Brain microvascular endothelial cell (primary cell): ENCODE results near the gene ITPRIP.

ENCODE experiments used
- DNase-seq: peaks from one replicate; pipeline ENCODE4 v3.0.0-alpha.2; 2020
- H3K27ac ChIP-seq: fragments of 250-450 bp; sonication (Bioruptor Pico); 2 replicates; pipeline ENCODE4 v1.5.1; 2020; ENCODE audit warnings: mild to moderate bottlenecking, moderate library complexity
- H3K27me3 ChIP-seq: fragments of 250-450 bp; sonication (Bioruptor Pico); replicated peaks from 2 replicates; pipeline ENCODE4 v1.5.1; 2020; ENCODE audit warnings: mild to moderate bottlenecking
- H3K36me3 ChIP-seq: fragments of 250-450 bp; sonication (Bioruptor Pico); replicated peaks from 2 replicates; pipeline ENCODE4 v1.5.1; 2020; ENCODE audit warnings: mild to moderate bottlenecking
- H3K4me3 ChIP-seq: 2 replicates; pipeline ENCODE4 v1.5.1; 2011; ENCODE audit warnings: low read depth, mild to moderate bottlenecking, control low read depth, low read length, moderate library complexity
- CTCF ChIP-seq: IDR thresholded peaks from 2 replicates; pipeline ENCODE4 v1.5.1; 2011; ENCODE audit warnings: low read depth, mild to moderate bottlenecking, moderate library complexity, low read length, control low read depth, inconsistent platforms; ENCODE audit errors: missing control alignments
- in situ Hi-C: cut with HindIII; loops from 2 replicates; pipeline ENCODE4 v1.10.0; 2017; ENCODE audit warnings: low sequenced_read_pairs, low pct_ligation_motif_present

The ITPRIP gene

DNA sequence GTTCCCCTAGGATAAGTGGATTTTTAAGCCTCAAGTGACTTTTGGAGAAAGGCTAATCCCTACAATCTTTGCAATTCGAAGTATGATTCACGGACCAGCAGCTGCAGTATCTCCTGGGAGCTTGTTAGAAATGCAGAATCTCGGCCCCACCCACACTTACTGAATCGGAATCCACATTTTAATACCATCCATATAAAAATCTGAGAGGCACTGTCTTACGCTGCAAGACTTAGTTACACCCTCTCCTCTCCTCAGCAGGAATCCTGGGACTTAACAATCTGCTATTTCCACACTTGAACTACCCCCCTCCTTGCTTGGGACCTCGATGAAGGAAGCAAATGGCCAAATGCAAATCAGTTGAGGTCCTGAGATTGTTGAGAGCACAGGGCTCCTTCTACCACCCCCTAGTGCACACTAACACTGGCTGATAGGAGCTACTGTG, 21.0 kb downstream of the ITPRIP start:
- Histone ChIP-seq H3K4me3 (no peak overlapping the region), H3K36me3 (peaks cover 65% of the 10 kb centered on the region), H3K27me3 (no peaks in the 10 kb centered on the region), H3K27ac (peak overlapping the region; percentile 42)
- DNase-seq = peak; percentile 65
- in situ Hi-C loops = no loop called here
- peak; percentile 29 for TF ChIP-seq CTCF

- in situ Hi-C loops = no loop called here
- H3K27me3 ChIP-seq = no peaks in the 10 kb centered on the region
- DNase-seq = no peak
- TF ChIP-seq CTCF = no peak
- H3K4me3 ChIP-seq = no peak overlapping the region
- peak overlapping the region; percentile 42 for H3K27ac ChIP-seq
- H3K36me3 ChIP-seq = peaks cover 72% of the 10 kb centered on the region
Measured at GRCh38 chr10:104316321-104317099, 21.8 kb downstream of the ITPRIP start.

GRCh38 chr10:104315486-104315921, 22.8 kb downstream of the ITPRIP start:
- no peaks in the 10 kb centered on the region for H3K27me3 ChIP-seq
- in situ Hi-C loops = no loop called here
- no peak for DNase-seq
- H3K36me3 ChIP-seq = peaks cover 75% of the 10 kb centered on the region
- H3K4me3 ChIP-seq = no peak overlapping the region
- no peak for TF ChIP-seq CTCF
- H3K27ac ChIP-seq = no peak overlapping the region

- no peak for TF ChIP-seq CTCF
- Histone ChIP-seq H3K36me3 (peaks cover 79% of the 10 kb centered on the region), H3K27ac (no peak overlapping the region), H3K27me3 (no peaks in the 10 kb centered on the region), H3K4me3 (no peak overlapping the region)
- in situ Hi-C loops = no loop called here
- DNase-seq = no peak
Measured at GRCh38 chr10:104314591-104315485, 23.4 kb downstream of the ITPRIP start.

GRCh38 chr10:104311184-104311720, 27.0 kb downstream of the ITPRIP start:
- no peak for DNase-seq

More at GRCh38 chr10:104311184-104311720, 27.0 kb downstream of the ITPRIP start:
- TF ChIP-seq CTCF = no peak
- Histone ChIP-seq H3K36me3 (peaks cover 78% of the 10 kb centered on the region), H3K27me3 (no peaks in the 10 kb centered on the region), H3K27ac (no peak overlapping the region), H3K4me3 (no peak overlapping the region)
- in situ Hi-C loops = no loop called here
